GM20431 (cell line): ENCODE data around the gene SRGAP3.

ENCODE experiments used
- in situ Hi-C: fragments of 300-500 bp; cut with MseI, MboI; formaldehyde crosslinking; loops from one replicate; pipeline ENCODE4 v1.15.0; 2020; ENCODE audit warnings: low sequenced_read_pairs; ENCODE audit not compliant: unreplicated experiment

SRGAP3 gene

GRCh38 chr3:8984081-8984480 is 265.4 kb downstream of the SRGAP3 start:
- in situ Hi-C loops, result no loop called here

- in situ Hi-C loops, result no loop called here
Measured at GRCh38 chr3:8983591-8983990, 265.9 kb downstream of the SRGAP3 start.

- in situ Hi-C loops, result no loop called here
Measured at GRCh38 chr3:8983026-8983425, 266.4 kb downstream of the SRGAP3 start.

GRCh38 chr3:8982509-8982908 is 266.9 kb downstream of the SRGAP3 start:
- in situ Hi-C loops, result no loop called here

GRCh38 chr3:8981700-8982099 is 267.7 kb downstream of the SRGAP3 start:
- in situ Hi-C loops, result no loop called here

- in situ Hi-C loops, result no loop called here
Measured at GRCh38 chr3:8981296-8981695, 268.1 kb downstream of the SRGAP3 start.

GRCh38 chr3:8980756-8981257 is 268.6 kb downstream of the SRGAP3 start:
- in situ Hi-C loops, result no loop called here

GRCh38 chr3:8979262-8979661 is 270.2 kb downstream of the SRGAP3 start:
- in situ Hi-C loops, result no loop called here

- in situ Hi-C loops, result no loop called here
Measured at GRCh38 chr3:8978551-8978950, 270.9 kb downstream of the SRGAP3 start.

GRCh38 chr3:8976540-8977182 is 272.8 kb downstream of the SRGAP3 start:
- in situ Hi-C loops, result no loop called here

- in situ Hi-C loops, result no loop called here
Measured at GRCh38 chr3:8975081-8976020, 274.1 kb downstream of the SRGAP3 start.

GRCh38 chr3:8974458-8974857 is 275.0 kb downstream of the SRGAP3 start:
- in situ Hi-C loops, result loop anchor here (5.0 kb wide), 1 partner anchor 328 kb away; no protein-coding TSS in a partner anchor

GRCh38 chr3:8972639-8973038 is 276.8 kb downstream of the SRGAP3 start:
- in situ Hi-C loops, result loop anchor here (5.0 kb wide), 1 partner anchor 330 kb away; no protein-coding TSS in a partner anchor

GRCh38 chr3:8970971-8971589 is 278.4 kb downstream of the SRGAP3 start:
- in situ Hi-C loops, result loop anchor here (5.0 kb wide), 1 partner anchor 331 kb away; no protein-coding TSS in a partner anchor

- in situ Hi-C loops, result no loop called here
Measured at GRCh38 chr3:8969241-8969640, 280.2 kb downstream of the SRGAP3 start.

GRCh38 chr3:8968375-8968882 is 281.0 kb downstream of the SRGAP3 start:
- in situ Hi-C loops, result no loop called here

- in situ Hi-C loops, result no loop called here
Measured at GRCh38 chr3:8967553-8967952, 281.9 kb downstream of the SRGAP3 start.

- in situ Hi-C loops, result no loop called here
Measured at GRCh38 chr3:8966820-8967348, 282.6 kb downstream of the SRGAP3 start.

GRCh38 chr3:8966150-8966819 is 283.2 kb downstream of the SRGAP3 start:
- in situ Hi-C loops, result no loop called here
